KMS-11 (cell line): ENCODE data around the gene OPRL1.

ENCODE experiments used
- H2AFZ ChIP-seq: fragments of 200-600 bp; sonication (generic); 2 replicates; pipeline ENCODE4 v1.6.1; 2016; ENCODE audit warnings: antibody characterized with exemption, mixed run types, low read depth
- H3K27ac ChIP-seq: fragments of 200-600 bp; sonication (generic); 2 replicates; pipeline ENCODE4 v1.6.1; 2016; ENCODE audit warnings: mild to moderate bottlenecking, mixed run types
- H3K27me3 ChIP-seq: fragments of 200-600 bp; sonication (generic); 2 replicates; pipeline ENCODE4 v1.6.1; 2017; ENCODE audit warnings: mild to moderate bottlenecking, low read depth, mixed run types, moderate library complexity; ENCODE audit not compliant: insufficient read depth
- H3K36me3 ChIP-seq: fragments of 200-600 bp; sonication (generic); 2 replicates; pipeline ENCODE4 v1.6.1; 2017; ENCODE audit warnings: mild to moderate bottlenecking, mixed run types; ENCODE audit not compliant: insufficient read depth
- H3K4me1 ChIP-seq: fragments of 200-600 bp; sonication (generic); 2 replicates; pipeline ENCODE4 v1.6.1; 2016; ENCODE audit warnings: mild to moderate bottlenecking, low read depth, mixed run types; ENCODE audit not compliant: poor library complexity, severe bottlenecking
- H3K4me2 ChIP-seq: fragments of 200-600 bp; sonication (generic); 2 replicates; pipeline ENCODE4 v1.7.0; 2016; ENCODE audit warnings: mild to moderate bottlenecking, mixed run types
- H3K4me3 ChIP-seq: fragments of 200-600 bp; sonication (generic); IDR thresholded peaks from 2 replicates; pipeline ENCODE4 v1.6.1; 2017; ENCODE audit warnings: low read depth, low read length, mixed read lengths; ENCODE audit not compliant: insufficient read depth
- H3K79me2 ChIP-seq: fragments of 200-600 bp; sonication (generic); 2 replicates; pipeline ENCODE4 v1.6.1; 2016; ENCODE audit warnings: low read depth, mixed run types; ENCODE audit not compliant: insufficient read depth
- H3K9ac ChIP-seq: fragments of 200-600 bp; sonication (generic); 2 replicates; pipeline ENCODE4 v1.6.1; 2016; ENCODE audit warnings: mild to moderate bottlenecking, mixed run types
- H4K20me1 ChIP-seq: fragments of 200-600 bp; sonication (generic); 2 replicates; pipeline ENCODE4 v1.6.1; 2016; ENCODE audit warnings: mild to moderate bottlenecking, mixed run types; ENCODE audit not compliant: insufficient read depth
- CTCF ChIP-seq: fragments of 200-600 bp; sonication (generic); conservative IDR thresholded peaks from 2 replicates; pipeline ENCODE4 v1.6.1; 2017; ENCODE audit warnings: low read depth, mild to moderate bottlenecking, antibody characterized with exemption, low read length, moderate library complexity, mixed read lengths

The OPRL1 gene

GRCh38 chr20:64070244-64070993 is 9.5 kb upstream of the OPRL1 start:
- no peak for TF ChIP-seq CTCF
- Histone ChIP-seq H3K9ac (no peak overlapping the region), H3K4me3 (no peak overlapping the region), H3K27ac (no peak overlapping the region), H3K79me2 (no peaks in the 10 kb centered on the region), H3K4me2 (no peak overlapping the region), H4K20me1 (no peaks in the 10 kb centered on the region), H2AFZ (no peak overlapping the region), H3K36me3 (no peaks in the 10 kb centered on the region), H3K27me3 (no peaks in the 10 kb centered on the region), H3K4me1 (peaks cover 20% of the 10 kb centered on the region)

- Histone ChIP-seq H3K27me3 (no peaks in the 10 kb centered on the region), H3K4me2 (no peak overlapping the region), H3K9ac (no peak overlapping the region), H2AFZ (no peak overlapping the region), H4K20me1 (no peaks in the 10 kb centered on the region), H3K4me1 (peaks cover 10% of the 10 kb centered on the region), H3K36me3 (no peaks in the 10 kb centered on the region), H3K27ac (no peak overlapping the region), H3K4me3 (no peak overlapping the region), H3K79me2 (no peaks in the 10 kb centered on the region)
- TF ChIP-seq CTCF, result no peak
Observed at GRCh38 chr20:64071341-64072332, 8.2 kb upstream of the OPRL1 start.

- Histone ChIP-seq H2AFZ (no peak overlapping the region), H3K79me2 (no peaks in the 10 kb centered on the region), H3K36me3 (no peaks in the 10 kb centered on the region), H3K4me3 (no peak overlapping the region), H3K4me1 (peaks cover 7% of the 10 kb centered on the region), H3K9ac (no peak overlapping the region), H4K20me1 (no peaks in the 10 kb centered on the region), H3K27ac (no peak overlapping the region), H3K4me2 (no peak overlapping the region), H3K27me3 (no peaks in the 10 kb centered on the region)
- no peak for TF ChIP-seq CTCF
Observed at GRCh38 chr20:64072498-64073063, 7.3 kb upstream of the OPRL1 start.

GRCh38 chr20:64073476-64074183 is 6.3 kb upstream of the OPRL1 start:
- Histone ChIP-seq H3K4me2 (no peak overlapping the region), H3K4me1 (peaks cover 17% of the 10 kb centered on the region), H3K79me2 (no peaks in the 10 kb centered on the region), H3K36me3 (no peaks in the 10 kb centered on the region), H3K9ac (no peak overlapping the region), H3K4me3 (no peak overlapping the region), H2AFZ (no peak overlapping the region), H3K27ac (no peak overlapping the region), H3K27me3 (no peaks in the 10 kb centered on the region), H4K20me1 (no peaks in the 10 kb centered on the region)
- TF ChIP-seq CTCF, result no peak
